ENCODE results near the gene LPCAT1.
"Not testable (repeated sequence)": the region's sequence is repeated elsewhere in the genome, so short reads cannot be mapped to it uniquely, and the experiment has no call there.

The LPCAT1 gene

GRCh38 chr5:1463326-1464095 lies 60.2 kb downstream of the LPCAT1 start:
- no peak for DNase-seq

DNA sequence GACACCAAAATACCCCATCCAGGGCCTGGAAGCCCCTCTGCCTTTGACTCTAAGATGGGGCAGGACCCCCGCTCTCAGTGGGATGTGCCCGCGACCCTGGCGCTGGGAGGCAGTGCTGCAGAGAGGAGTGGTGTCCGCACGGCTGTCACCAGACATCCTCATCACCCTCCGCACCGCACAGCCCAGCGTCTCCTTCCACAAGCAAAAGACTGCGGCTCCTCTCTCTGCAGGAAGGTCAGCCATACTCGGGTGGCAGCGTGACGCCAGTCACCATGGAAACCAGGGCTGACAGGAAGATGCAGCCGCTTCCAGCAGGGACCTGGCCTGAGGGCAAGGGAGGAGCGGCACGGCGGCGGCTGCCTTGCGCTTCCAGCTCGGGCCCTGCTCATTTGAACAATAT lies 61.4 kb downstream of the LPCAT1 start:
- peak in 2 of 3 experiments; percentile 61 to 87 for DNase-seq

- DNase-seq: no peak
Measured at GRCh38 chr5:1461396-1461795, 62.4 kb downstream of the LPCAT1 start.

DNA sequence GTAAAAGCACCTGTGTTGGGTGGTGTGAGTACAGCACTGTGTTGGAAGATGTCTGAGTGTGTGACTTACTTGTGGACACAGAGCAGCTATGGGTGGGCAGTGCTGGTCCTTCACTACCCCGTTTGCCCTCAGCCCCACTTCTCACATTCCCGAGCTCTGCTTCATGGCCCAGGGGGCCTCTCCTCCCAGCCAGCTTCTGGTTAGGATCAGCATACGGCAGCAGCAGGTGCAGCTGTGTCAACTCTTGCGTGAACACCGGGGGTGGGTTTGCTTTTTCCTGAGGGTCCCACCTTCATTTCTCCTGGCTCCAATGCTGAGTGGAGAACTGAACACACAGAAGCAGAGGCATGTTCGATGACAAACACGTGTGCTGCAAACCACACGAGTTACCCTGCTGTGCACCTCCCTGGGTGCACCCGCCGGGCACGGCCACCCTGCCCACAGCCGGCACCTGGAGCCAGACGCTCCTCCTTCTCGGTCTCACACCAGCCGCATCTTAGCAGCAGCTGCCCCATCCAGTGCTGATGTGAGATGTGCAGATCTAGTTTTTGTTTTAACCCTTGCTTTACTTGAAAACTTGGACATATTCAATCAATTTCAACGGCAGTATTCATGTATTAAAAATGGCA lies 63.6 kb downstream of the LPCAT1 start:
- peak; percentile 16 to 52 (median 27) for DNase-seq

DNA sequence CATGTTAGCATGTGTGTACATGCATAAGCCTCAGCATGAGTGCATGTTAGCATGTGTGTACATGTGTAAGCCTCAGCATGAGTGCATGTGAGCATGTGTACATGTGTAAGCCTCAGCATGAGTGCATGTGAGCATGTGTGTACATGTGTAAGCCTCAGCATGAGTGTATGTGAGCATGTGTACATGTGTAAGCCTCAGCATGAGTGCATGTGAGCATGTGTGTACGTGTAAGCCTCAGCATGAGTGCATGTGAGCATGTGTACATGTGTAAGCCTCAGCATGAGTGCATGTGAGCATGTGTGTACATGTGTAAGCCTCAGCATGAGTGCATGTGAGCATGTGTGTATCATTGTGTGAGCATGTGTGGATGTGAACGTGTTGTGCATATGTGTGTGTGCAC lies 64.3 kb downstream of the LPCAT1 start:
- DNase-seq: not testable (repeated sequence)

DNA sequence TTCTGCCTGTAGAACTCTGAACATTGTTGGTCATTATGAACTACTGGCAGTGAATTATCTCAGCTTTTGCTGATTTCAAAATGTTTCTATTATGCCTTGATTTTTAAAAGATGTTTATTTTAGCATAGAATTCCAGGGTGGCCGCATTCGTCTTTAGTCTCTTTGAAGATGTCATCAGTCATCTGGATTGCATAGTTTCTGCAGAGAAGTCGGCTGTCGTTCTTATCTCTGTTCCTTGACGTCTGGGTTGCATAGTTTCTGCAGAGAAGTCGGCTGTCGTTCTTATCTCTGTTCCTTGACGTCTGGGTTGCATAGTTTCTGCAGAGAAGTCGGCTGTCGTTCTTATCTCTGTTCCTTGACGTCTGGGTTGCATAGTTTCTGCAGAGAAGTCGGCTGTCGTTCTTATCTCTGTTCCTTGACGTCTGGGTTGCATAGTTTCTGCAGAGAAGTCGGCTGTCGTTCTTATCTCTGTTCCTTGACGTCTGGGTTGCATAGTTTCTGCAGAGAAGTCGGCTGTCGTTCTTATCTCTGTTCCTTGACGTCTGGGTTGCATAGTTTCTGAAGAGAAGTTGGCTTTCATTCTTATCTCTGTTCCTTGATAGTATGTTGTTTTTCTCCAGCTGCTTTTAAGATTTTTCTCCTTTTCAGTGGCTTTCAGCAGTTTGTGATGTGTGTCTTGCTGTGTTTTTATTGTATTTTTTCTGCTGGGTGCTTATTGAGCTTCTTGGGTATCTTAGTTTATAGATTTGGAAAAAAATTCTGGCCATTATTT lies 67.5 kb downstream of the LPCAT1 start:
- not testable (repeated sequence) for DNase-seq

DNA sequence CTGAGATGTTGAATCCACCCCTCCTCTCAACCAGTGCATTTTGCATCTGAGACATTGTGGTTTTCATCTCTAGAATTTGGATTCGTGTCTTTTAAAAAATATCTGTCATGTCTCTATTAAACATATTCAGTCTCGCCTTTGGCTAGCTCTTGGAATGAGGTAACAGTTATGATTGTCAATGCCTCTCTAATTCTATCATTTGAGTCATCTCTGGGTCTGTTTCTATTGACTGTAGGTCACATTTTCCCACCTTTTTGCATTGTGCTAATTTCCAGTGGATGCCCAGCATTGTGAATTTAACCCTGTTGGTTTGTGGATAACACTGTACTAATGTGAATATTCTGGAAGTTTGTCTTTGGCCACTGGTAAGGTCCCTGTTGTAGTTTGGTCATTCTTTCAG lies 70.1 kb downstream of the LPCAT1 start:
- no peak for DNase-seq

GRCh38 chr5:1449081-1449630 lies 74.6 kb downstream of the LPCAT1 start:
- no peak for DNase-seq

GRCh38 chr5:1448511-1449011 lies 75.2 kb downstream of the LPCAT1 start:
- DNase-seq: no peak

DNA sequence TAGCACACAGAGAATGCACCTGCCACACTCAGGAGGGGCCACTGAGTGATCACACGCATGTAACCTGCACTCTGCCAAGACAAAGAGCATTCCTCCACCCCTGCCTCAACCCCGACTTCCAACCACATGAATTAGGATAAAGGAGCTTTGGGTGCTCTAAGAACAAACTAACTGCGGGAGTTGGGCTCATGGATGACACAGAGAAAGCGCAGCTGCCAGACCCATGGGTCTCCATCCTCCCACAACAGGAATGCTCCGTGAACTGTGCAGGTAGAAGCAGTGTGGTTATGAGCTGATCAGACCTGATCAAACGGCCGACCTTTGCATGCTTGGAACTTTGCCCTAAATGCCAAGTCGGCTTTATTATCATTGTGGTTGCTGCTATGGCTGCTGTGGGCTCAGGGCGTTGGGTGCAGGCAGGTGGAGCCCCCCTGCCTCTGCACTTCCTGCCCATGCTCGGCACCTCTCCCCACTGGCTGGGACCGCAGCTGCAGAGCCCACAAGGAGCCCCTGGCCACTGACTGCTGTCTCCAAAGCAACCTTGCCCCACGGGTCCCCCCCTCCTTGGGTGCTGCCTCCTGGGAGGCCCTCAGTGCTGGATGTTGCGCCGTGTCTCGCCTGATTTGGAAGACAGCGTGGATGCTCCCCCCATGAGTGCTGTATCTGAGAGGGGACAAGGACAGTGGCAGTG lies 75.9 kb downstream of the LPCAT1 start:
- peak in 1 of 3 experiments; percentile 41 for DNase-seq

GRCh38 chr5:1446602-1447343 lies 77.0 kb downstream of the LPCAT1 start:
- no peak for DNase-seq

GRCh38 chr5:1445689-1446601 lies 77.8 kb downstream of the LPCAT1 start:
- DNase-seq: no peak

DNA sequence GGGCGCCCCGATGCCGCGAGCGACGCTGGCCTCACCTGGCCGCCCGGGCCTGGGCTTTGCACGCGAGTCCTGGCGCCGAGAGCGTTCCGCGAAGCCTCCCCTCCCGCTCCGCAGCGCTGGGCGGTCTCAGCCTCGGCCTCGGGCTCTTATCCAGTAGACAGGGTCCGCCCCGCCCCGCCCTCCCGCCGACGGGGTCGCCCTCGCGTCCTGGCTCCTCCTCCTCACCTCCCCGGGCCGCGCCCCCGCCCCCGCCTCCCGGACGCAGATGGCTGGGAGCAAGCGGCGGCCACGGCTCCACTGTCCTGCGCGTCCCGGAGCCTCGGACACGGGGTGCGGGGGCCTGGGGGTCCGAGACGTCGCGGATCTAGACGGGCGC lies 78.5 kb downstream of the LPCAT1 start, which contains the start of gene SLC6A3:
SLC6A3 (minus strand) TSS at position 128 of the 376 bp plus-strand sequence. CDS start 2,243 bp downstream, outside the sequence.
- no peak for DNase-seq

GRCh38 chr5:1444361-1445189 lies 79.2 kb downstream of the LPCAT1 start:
- no peak for DNase-seq

GRCh38 chr5:1443991-1444360 lies 79.8 kb downstream of the LPCAT1 start:
- DNase-seq: no peak

GRCh38 chr5:1443171-1443570 lies 80.6 kb downstream of the LPCAT1 start:
- DNase-seq: peak in 1 of 3 experiments; percentile 8

DNA sequence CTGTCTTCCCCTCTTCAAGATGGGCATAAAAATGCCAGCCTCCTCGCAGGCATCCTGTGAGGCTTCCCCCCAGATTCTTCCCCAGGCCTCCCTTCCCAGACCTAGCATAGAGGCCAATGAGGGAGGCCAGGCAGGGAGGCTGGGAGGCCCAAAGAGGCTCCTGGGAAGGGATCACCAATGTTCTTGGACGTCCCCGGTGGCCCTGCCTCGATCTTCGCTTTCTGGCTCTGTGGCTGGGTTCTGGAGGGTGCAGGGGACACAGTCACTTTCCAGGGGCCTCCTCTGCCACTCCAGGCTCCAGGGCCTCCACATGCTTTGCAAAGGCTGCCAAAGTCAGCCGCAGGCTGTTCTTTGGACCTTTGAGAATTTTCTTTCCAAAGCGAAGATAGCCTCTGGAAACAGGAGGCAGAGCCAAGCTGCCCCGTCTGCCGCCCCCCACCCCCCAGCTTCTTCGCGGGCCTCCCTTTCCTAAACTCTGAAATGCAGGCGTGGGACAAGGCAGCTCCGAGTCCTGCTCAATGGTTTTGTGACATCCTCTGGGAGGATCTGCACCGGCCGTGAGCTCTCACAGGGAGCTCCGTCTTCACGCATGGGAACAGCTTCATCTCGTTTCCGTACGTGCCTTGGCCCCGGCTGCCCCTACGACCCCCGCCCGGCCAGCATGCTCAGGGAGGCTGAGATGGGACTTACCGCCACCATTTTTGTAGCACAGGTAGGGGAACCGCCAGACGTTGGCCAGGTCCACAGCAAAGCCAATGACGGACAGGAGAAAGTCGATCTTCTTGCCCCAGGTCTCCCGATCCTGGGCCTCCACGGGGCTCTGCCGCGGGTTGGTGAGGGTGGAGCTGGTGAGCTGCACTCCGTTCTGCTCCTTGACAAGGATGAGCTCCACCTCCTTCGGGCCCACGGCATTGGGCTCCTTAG lies 81.3 kb downstream of the LPCAT1 start:
- DNase-seq: no peak

DNA sequence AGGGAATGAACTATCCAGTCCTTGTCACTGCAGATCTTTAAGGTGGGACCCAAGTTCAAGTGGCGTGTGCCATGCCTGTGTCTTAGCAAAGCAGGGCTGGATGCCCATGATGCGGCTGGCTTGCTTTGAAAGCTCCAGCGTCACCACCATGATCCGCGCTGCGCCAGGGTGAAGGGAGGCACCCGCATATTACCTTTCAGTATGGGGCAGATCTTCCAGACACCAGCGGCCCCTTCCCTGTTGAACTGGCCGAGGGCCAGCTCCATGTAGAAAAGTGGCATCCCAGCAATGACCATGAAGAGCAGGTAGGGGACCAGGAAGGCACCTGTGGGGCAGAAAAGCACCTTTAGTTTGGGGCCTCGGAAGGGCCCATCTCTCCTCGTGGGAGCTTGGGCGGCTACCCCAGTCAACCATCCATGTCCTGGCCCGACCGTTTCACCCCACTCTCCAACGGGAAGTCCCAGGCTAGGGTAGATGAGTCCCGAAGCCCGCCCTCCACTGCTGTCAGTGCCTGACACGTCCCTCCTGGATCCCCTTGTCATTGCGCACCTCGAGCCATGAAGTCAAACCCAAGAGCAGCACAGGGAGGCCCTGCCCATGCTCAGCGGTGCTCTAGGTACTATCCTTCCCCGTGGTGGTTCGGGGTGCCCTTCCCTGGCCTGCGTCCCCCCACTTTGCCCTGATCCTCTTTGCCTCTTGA lies 82.4 kb downstream of the LPCAT1 start:
- DNase-seq: no peak
